22Rv1 (cell line): ENCODE measurements around the gene CASTOR1.

ENCODE experiments used
- CTCF ChIP-seq: fragments of 450-650 bp; IDR thresholded peaks from 2 replicates; pipeline ENCODE4 v1.5.1; 2017; ENCODE audit warnings: mild to moderate bottlenecking
- ZFX ChIP-seq: fragments of 450-650 bp; IDR thresholded peaks from 2 replicates; pipeline ENCODE4 v1.6.1; 2017; ENCODE audit warnings: antibody characterized with exemption, borderline replicate concordance

- TF ChIP-seq CTCF (no peak), ZFX (no peak)
Observed at GRCh38 chr22:30250039-30250565, 39.2 kb downstream of the CASTOR1 start.
